GM12874 (cell line): ENCODE measurements around the gene GGTLC1.

ENCODE experiments used
- TF ChIP-seq, protein P1 (sequence below): IDR thresholded peaks from 2 replicates; pipeline ENCODE4 v1.5.1; 2011; ENCODE audit warnings: low read depth, mild to moderate bottlenecking, control low read depth, low read length, moderate library complexity; ENCODE audit not compliant: insufficient read depth

GGTLC1 gene

DNA sequence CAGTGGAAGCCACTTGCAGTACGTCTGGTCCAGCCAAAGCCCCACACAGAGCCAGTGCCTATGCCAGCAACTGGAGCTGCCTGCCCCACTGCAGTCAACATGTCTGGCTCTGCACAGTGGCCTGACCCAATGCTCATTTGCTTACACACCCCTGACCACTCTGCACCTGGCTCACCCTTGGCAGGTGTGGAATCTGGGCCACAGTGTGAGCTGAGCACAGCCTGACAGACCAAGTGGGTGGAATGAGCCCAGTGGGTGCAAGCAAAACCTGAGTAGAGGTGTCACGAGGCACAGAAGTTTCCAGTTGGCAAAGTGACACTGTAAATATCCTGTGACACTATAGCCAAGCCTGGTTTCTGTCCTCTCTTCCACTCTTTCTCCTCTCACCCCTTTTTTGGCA, 49.5 kb downstream of the GGTLC1 start:
- TF ChIP-seq, protein P1, sequence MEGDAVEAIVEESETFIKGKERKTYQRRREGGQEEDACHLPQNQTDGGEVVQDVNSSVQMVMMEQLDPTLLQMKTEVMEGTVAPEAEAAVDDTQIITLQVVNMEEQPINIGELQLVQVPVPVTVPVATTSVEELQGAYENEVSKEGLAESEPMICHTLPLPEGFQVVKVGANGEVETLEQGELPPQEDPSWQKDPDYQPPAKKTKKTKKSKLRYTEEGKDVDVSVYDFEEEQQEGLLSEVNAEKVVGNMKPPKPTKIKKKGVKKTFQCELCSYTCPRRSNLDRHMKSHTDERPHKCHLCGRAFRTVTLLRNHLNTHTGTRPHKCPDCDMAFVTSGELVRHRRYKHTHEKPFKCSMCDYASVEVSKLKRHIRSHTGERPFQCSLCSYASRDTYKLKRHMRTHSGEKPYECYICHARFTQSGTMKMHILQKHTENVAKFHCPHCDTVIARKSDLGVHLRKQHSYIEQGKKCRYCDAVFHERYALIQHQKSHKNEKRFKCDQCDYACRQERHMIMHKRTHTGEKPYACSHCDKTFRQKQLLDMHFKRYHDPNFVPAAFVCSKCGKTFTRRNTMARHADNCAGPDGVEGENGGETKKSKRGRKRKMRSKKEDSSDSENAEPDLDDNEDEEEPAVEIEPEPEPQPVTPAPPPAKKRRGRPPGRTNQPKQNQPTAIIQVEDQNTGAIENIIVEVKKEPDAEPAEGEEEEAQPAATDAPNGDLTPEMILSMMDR, result no peak

GRCh38 chr20:23938118-23938438, 50.5 kb downstream of the GGTLC1 start:
- TF ChIP-seq, protein P1, result no peak

- TF ChIP-seq, protein P1, result peak; percentile 58
Measured at GRCh38 chr20:23937303-23938117, 51.1 kb downstream of the GGTLC1 start.
